ENCODE measurements around the gene ADCK1. TPM values are rescaled to one million over a fixed set of nuclear protein-coding genes. Genes with fewer than 3 reads are reported as not detected.

ADCK1 gene
- total RNA-seq, 1 experiment from 2014 or later, result 8.3 TPM

- no TSS peak for BruUV-seq (replicated peaks)
Observed at GRCh38 chr14:77902811-77903210, 102.9 kb downstream of the ADCK1 start.

DNA sequence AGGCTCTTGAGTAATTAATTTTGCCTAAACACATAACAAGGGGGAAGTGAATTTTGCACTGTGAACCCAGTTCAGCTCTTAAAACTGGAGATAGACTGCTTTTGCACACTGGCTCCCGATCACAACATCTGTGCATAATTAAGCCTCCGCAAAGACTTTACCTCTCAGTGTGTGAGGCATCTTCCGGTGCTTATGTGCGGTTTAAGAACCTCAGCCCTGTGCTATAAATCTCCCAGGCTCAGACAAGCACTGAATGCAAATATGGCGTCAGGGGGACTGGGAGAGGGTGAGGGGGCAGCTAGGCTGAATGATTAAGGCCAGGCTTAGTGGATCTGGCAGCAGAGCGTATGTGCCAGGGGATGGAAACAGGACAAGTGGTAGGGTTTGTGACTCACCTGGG is 103.3 kb downstream of the ADCK1 start:
- no peak overlapping the region for H3K4me3 ChIP-seq (ENCODE audit: low read depth, low read length, poor library complexity, severe bottlenecking)
- POLR2A ChIA-PET (ENCODE audit: low non-redundant PET), result no interaction called here
- H3K27me3 ChIP-seq (replicated peaks; ENCODE audit: insufficient read depth, low read depth, low read length, poor library complexity), result no peaks in the 10 kb centered on the region
- H3K36me3 ChIP-seq (ENCODE audit: insufficient read depth, low read length, poor library complexity, severe bottlenecking), result no peaks in the 10 kb centered on the region
- DNase-seq (ENCODE audit: low spot score), result peak; percentile 59
- peaks cover 14% of the 10 kb centered on the region for H3K4me1 ChIP-seq (ENCODE audit: insufficient read depth, low read length, poor library complexity, severe bottlenecking)
- no TSS peak for BruUV-seq (replicated peaks)
- CTCF ChIA-PET, result no interaction called here
- no peak for TF ChIP-seq CTCF (conservative IDR thresholded peaks at IDR 0.05; ENCODE audit: low read depth, low read length)
- no peak for TF ChIP-seq EZH2 (IDR thresholded peaks at IDR 0.05; ENCODE audit: borderline replicate concordance, low read depth, low read length, poor library complexity, severe bottlenecking)
- no peak overlapping the region for H3K27ac ChIP-seq (ENCODE audit: low read depth, low read length, poor library complexity, severe bottlenecking)
- no peaks in the 10 kb centered on the region for H3K9me3 ChIP-seq (ENCODE audit: low read depth, low read length, poor library complexity, severe bottlenecking)
- intact Hi-C loops (cut with micrococcal nuclease; ENCODE audit: unreplicated experiment), result no loop called here

More at GRCh38 chr14:77902811-77903210, 102.9 kb downstream of the ADCK1 start:
- CTCF ChIA-PET, result no interaction called here
- POLR2A ChIA-PET (ENCODE audit: low non-redundant PET), result no interaction called here
- intact Hi-C loops (cut with micrococcal nuclease; ENCODE audit: unreplicated experiment), result no loop called here
- Histone ChIP-seq H3K27me3 (replicated peaks; ENCODE audit: insufficient read depth, low read depth, low read length, poor library complexity) (no peaks in the 10 kb centered on the region), H3K27ac (ENCODE audit: low read depth, low read length, poor library complexity, severe bottlenecking) (no peak overlapping the region), H3K9me3 (ENCODE audit: low read depth, low read length, poor library complexity, severe bottlenecking) (no peaks in the 10 kb centered on the region), H3K4me3 (ENCODE audit: low read depth, low read length, poor library complexity, severe bottlenecking) (no peak overlapping the region), H3K36me3 (ENCODE audit: insufficient read depth, low read length, poor library complexity, severe bottlenecking) (no peaks in the 10 kb centered on the region), H3K4me1 (ENCODE audit: insufficient read depth, low read length, poor library complexity, severe bottlenecking) (peaks cover 14% of the 10 kb centered on the region)
- peak; percentile 18 for DNase-seq (ENCODE audit: low spot score)
- TF ChIP-seq CTCF (conservative IDR thresholded peaks at IDR 0.05; ENCODE audit: low read depth, low read length) (no peak), EZH2 (IDR thresholded peaks at IDR 0.05; ENCODE audit: borderline replicate concordance, low read depth, low read length, poor library complexity, severe bottlenecking) (no peak)

DNA sequence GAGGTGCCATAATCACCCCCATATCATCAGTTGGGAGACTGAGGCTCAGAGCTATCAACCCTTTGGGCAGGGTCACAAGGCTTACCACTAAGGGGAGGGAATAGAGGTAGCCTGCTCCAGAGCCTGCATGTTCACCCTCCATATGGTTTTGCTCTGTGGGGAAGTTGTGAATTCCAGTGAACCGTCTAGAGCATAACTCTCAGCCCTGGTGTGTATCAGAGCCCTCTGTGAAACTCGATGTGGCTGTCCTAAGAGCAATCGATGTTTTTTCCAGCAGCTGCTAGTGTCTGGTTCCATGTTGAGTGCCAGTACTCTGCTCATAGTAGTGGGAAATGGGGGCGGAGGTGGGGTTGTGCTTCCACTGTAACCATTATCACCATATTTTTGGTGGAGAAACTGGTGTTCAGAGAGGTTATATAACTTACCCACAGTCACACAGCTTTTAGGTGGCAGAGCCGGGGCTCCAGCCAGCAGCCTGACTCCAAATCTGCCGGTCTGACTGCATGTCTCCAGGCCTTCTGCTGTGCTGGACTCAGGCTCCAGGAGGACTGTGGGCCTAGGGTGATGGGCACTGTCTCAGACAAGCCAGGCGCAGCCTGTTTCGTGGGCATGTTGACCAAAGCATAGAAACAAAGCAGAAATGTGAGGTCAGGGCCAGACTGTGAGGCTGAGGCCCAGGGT is 104.2 kb downstream of the ADCK1 start:
- Histone ChIP-seq H3K36me3 (ENCODE audit: insufficient read depth, low read length, poor library complexity, severe bottlenecking) (no peaks in the 10 kb centered on the region), H3K4me1 (ENCODE audit: insufficient read depth, low read length, poor library complexity, severe bottlenecking) (peaks cover 14% of the 10 kb centered on the region), H3K27ac (ENCODE audit: low read depth, low read length, poor library complexity, severe bottlenecking) (no peak overlapping the region), H3K9me3 (ENCODE audit: low read depth, low read length, poor library complexity, severe bottlenecking) (no peaks in the 10 kb centered on the region), H3K4me3 (ENCODE audit: low read depth, low read length, poor library complexity, severe bottlenecking) (no peak overlapping the region), H3K27me3 (replicated peaks; ENCODE audit: insufficient read depth, low read depth, low read length, poor library complexity) (no peaks in the 10 kb centered on the region)
- POLR2A ChIA-PET (ENCODE audit: low non-redundant PET), result interaction anchor here (0.6 kb wide), 1 partner anchor 182 kb away, joined by 6 read pairs; no protein-coding TSS in a partner anchor
- intact Hi-C loops (cut with micrococcal nuclease; ENCODE audit: unreplicated experiment), result no loop called here
- BruUV-seq (replicated peaks), result no TSS peak
- DNase-seq (ENCODE audit: low spot score), result no peak
- CTCF ChIA-PET, result no interaction called here
- TF ChIP-seq CTCF (conservative IDR thresholded peaks at IDR 0.05; ENCODE audit: low read depth, low read length), result no peak
- no peak for TF ChIP-seq EZH2 (IDR thresholded peaks at IDR 0.05; ENCODE audit: borderline replicate concordance, low read depth, low read length, poor library complexity, severe bottlenecking)

Measured in A673 (cell line).